Stimulated activated CD8-positive, alpha-beta memory T cell treated with anti-CD3 and anti-CD28 coated beads, Interleukin-4, amount 100 ng/mL, for 4 hours (primary cell): Measurements from ENCODE around the gene MAP6.

Experiments used
- DNase-seq, 2 donors: peaks; one replicate each; pipeline ENCODE4 v3.0.0-alpha.2; 2020; ENCODE audit warnings: low read depth in 2 of 2, low spot score in 1 of 2

The MAP6 gene

GRCh38 chr11:75571625-75572024, 97.2 kb downstream of the MAP6 start:
- no peak for DNase-seq

- DNase-seq, result no peak
These were observed 98.2 kb downstream of the MAP6 start for GRCh38 chr11:75570559-75571139.

- no peak for DNase-seq
These were observed 100.1 kb downstream of the MAP6 start for GRCh38 chr11:75568616-75569219.

- DNase-seq, result no peak
These were observed 100.9 kb downstream of the MAP6 start for GRCh38 chr11:75567971-75568370.

- no peak for DNase-seq
These were observed 102.0 kb downstream of the MAP6 start for GRCh38 chr11:75566763-75567279.

- no peak for DNase-seq
These were observed 102.7 kb downstream of the MAP6 start for GRCh38 chr11:75565916-75566762.

- no peak for DNase-seq
These were observed 103.5 kb downstream of the MAP6 start for GRCh38 chr11:75565221-75565814.

- DNase-seq, result no peak
These were observed 104.8 kb downstream of the MAP6 start for GRCh38 chr11:75563978-75564552.

- DNase-seq, result no peak
These were observed 105.3 kb downstream of the MAP6 start for GRCh38 chr11:75563501-75563977.

GRCh38 chr11:75562836-75563484, 105.9 kb downstream of the MAP6 start:
- DNase-seq, result no peak

GRCh38 chr11:75562048-75562835, 106.6 kb downstream of the MAP6 start, which contains the start of gene SERPINH1:
Gene SERPINH1, plus strand, starts transcription at chr11:75562253. Its CDS starts 4,097 bp downstream, at chr11:75566350.
- DNase-seq, result peak; percentile 10 to 26

GRCh38 chr11:75561426-75562047, 107.3 kb downstream of the MAP6 start:
- no peak for DNase-seq

GRCh38 chr11:75560644-75561043, 108.2 kb downstream of the MAP6 start:
- DNase-seq, result no peak

- DNase-seq, result no peak
These were observed 109.6 kb downstream of the MAP6 start for GRCh38 chr11:75558939-75559843.

- no peak for DNase-seq
These were observed 111.0 kb downstream of the MAP6 start for GRCh38 chr11:75557666-75558494.

- no peak for DNase-seq
These were observed 112.6 kb downstream of the MAP6 start for GRCh38 chr11:75556275-75556674.

- DNase-seq, result no peak
These were observed 113.6 kb downstream of the MAP6 start for GRCh38 chr11:75555079-75555811.
